ENCODE measurements around the gene WASL.

DNA sequence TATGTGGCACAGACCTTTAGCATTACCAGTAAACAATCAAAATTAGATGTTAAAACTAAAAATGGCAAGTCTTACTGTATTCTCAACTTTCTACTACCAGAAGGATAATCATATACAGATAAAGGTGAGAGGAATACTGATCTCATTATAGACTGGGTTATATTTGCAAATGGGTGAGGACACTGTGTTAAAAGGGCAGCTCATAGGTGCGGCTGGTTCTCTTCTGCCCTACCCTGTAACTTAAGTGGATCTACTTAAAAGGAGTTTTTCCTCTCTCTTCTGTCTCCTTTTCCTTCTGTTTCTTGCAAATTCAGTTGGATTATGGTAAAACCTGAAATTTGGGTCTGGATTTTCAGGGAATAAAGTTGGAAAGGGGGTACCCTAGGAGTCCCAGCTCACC, 33.0 kb downstream of the WASL start:
- TF ChIP-seq, protein P1, sequence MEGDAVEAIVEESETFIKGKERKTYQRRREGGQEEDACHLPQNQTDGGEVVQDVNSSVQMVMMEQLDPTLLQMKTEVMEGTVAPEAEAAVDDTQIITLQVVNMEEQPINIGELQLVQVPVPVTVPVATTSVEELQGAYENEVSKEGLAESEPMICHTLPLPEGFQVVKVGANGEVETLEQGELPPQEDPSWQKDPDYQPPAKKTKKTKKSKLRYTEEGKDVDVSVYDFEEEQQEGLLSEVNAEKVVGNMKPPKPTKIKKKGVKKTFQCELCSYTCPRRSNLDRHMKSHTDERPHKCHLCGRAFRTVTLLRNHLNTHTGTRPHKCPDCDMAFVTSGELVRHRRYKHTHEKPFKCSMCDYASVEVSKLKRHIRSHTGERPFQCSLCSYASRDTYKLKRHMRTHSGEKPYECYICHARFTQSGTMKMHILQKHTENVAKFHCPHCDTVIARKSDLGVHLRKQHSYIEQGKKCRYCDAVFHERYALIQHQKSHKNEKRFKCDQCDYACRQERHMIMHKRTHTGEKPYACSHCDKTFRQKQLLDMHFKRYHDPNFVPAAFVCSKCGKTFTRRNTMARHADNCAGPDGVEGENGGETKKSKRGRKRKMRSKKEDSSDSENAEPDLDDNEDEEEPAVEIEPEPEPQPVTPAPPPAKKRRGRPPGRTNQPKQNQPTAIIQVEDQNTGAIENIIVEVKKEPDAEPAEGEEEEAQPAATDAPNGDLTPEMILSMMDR (IDR thresholded peaks at IDR 0.05; ENCODE audit: low read length), result no peak
- no peak for TF ChIP-seq EZH2 (IDR thresholded peaks at IDR 0.05; ENCODE audit: borderline replicate concordance, low read length)
